Measurements from ENCODE around the gene CDH2. TPM values are rescaled to one million over a fixed set of nuclear protein-coding genes. Genes with fewer than 3 reads are reported as not detected.

Gene CDH2
- total RNA-seq, 1 experiment from 2014 or later, result 42.3 TPM

DNA sequence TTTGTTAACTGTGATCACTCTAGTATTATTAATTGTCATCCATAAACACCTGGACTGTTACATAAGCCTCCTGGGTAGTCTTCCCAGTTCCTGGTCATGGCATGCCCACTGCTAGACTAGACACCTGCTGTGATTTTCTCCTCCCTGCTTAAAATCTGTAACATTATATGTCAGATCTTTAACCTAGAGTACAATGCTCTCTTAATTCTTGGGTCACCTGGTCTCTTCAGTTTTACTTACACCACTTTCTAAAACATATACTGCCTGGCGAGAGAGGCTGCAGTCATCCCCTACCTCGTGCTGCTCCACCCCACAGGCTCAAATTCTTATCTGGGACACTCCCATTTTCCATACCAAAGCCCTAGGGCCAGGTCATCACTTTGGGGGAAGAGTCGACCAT, 161.3 kb downstream of the CDH2 start:
- DNase-seq (ENCODE audit: low read depth, low spot score), result no peak
- ChIA-PET POLR2A (no interaction called here), CTCF (no interaction called here)
- no peak for TF ChIP-seq POLR2AphosphoS5 (IDR thresholded peaks at IDR 0.05; ENCODE audit: low read depth, low read length)
- TF ChIP-seq CTCF (IDR thresholded peaks at IDR 0.05), result no peak
- no peak for TF ChIP-seq SIN3A (IDR thresholded peaks at IDR 0.05; ENCODE audit: borderline replicate concordance, insufficient read depth, low read depth, low read length)
- TF ChIP-seq REST (IDR thresholded peaks at IDR 0.05; ENCODE audit: insufficient read depth in 1 of 2, low read depth in 2 of 2, low read length in 1 of 2), result no peak
- no peak for TF ChIP-seq TCF7L2 (IDR thresholded peaks at IDR 0.05; ENCODE audit: low read depth, low read length)
- no peaks in the 10 kb centered on the region for H3K27me3 ChIP-seq (ENCODE audit: control insufficient read depth, insufficient read depth, low read length)
- no peak for ATAC-seq
- in situ Hi-C loops (cut with HindIII; ENCODE audit: low pct_unique_long_range_greater_than_20kb, low sequenced_read_pairs), result no loop called here
- no peaks in the 10 kb centered on the region for H3K4me1 ChIP-seq (ENCODE audit: control insufficient read depth, insufficient read depth, low read length)
- no peak overlapping the region for H3K4me3 ChIP-seq (ENCODE audit: low read depth in 2 of 2, low read length in 2 of 2)
- H3K36me3 ChIP-seq (ENCODE audit: control insufficient read depth, insufficient read depth, low read length), result no peaks in the 10 kb centered on the region
- no TSS peak for BruUV-seq (replicated peaks)
- no peak overlapping the region for H3K27ac ChIP-seq (ENCODE audit: low read length)
- intact Hi-C loops (cut with micrococcal nuclease; ENCODE audit: unreplicated experiment), result no loop called here
- H3K9me3 ChIP-seq (ENCODE audit: control insufficient read depth, insufficient read depth, low read depth, low read length), result no peaks in the 10 kb centered on the region

DNA sequence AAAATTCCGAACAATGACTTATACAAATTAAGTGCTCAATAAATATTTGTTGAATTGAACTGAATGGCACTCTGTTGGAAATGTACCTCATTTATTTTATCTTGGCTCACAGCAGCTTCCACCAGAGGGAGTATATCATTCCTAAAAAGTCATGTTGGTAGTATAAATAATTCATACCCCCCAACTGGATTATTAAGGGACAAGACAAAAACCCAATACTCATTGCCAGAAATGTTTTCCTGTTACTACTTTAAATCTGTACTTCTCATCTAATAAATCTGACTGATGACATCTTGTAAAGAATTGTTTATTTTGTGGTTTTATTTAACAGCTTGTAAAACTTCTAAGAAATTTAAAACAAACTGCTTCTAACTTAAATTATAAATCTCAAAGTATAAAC, 163.9 kb downstream of the CDH2 start:
- H3K4me1 ChIP-seq (ENCODE audit: control insufficient read depth, insufficient read depth, low read length), result no peaks in the 10 kb centered on the region
- ChIA-PET CTCF (no interaction called here), POLR2A (no interaction called here)
- H3K36me3 ChIP-seq (ENCODE audit: control insufficient read depth, insufficient read depth, low read length), result no peaks in the 10 kb centered on the region
- in situ Hi-C loops (cut with HindIII; ENCODE audit: low pct_unique_long_range_greater_than_20kb, low sequenced_read_pairs) (no loop called here), intact Hi-C loops (cut with micrococcal nuclease; ENCODE audit: unreplicated experiment) (no loop called here)
- H3K4me3 ChIP-seq (ENCODE audit: low read depth in 2 of 2, low read length in 2 of 2), result no peak overlapping the region
- no peaks in the 10 kb centered on the region for H3K27me3 ChIP-seq (ENCODE audit: control insufficient read depth, insufficient read depth, low read length)
- no peak for DNase-seq (ENCODE audit: low read depth, low spot score)
- H3K9me3 ChIP-seq (ENCODE audit: control insufficient read depth, insufficient read depth, low read depth, low read length), result no peaks in the 10 kb centered on the region
- BruUV-seq (replicated peaks), result no TSS peak
- H3K27ac ChIP-seq (ENCODE audit: low read length), result no peak overlapping the region
- no peak for ATAC-seq
- TF ChIP-seq CTCF (IDR thresholded peaks at IDR 0.05) (peak; percentile 19; the same call in 1 of the 2 replicates), POLR2AphosphoS5 (IDR thresholded peaks at IDR 0.05; ENCODE audit: low read depth, low read length) (no peak)

DNA sequence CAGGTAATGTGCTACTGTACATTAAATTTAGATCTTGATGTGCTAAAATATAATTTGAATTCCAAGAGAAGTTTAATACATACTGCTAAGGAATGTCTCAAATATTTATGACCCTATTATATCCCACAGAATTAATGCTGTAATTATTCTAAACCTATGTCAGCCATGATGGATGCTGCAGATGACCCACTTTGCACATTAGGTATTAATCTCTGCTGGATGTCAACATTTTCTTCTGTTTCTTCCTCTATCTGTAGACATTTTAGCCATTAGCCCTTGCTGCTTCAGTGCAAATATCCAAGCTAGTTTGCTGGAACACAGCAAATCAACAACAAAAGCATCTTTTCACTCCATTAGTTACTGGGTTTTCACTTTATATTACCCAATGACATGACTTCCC, 164.6 kb downstream of the CDH2 start:
- H3K4me3 ChIP-seq (ENCODE audit: low read depth in 2 of 2, low read length in 2 of 2), result no peak overlapping the region
- H3K27me3 ChIP-seq (ENCODE audit: control insufficient read depth, insufficient read depth, low read length), result no peaks in the 10 kb centered on the region
- no peaks in the 10 kb centered on the region for H3K36me3 ChIP-seq (ENCODE audit: control insufficient read depth, insufficient read depth, low read length)
- in situ Hi-C loops (cut with HindIII; ENCODE audit: low pct_unique_long_range_greater_than_20kb, low sequenced_read_pairs), result no loop called here
- no peaks in the 10 kb centered on the region for H3K9me3 ChIP-seq (ENCODE audit: control insufficient read depth, insufficient read depth, low read depth, low read length)
- no peak for DNase-seq (ENCODE audit: low read depth, low spot score)
- no peak for ATAC-seq
- TF ChIP-seq POLR2AphosphoS5 (IDR thresholded peaks at IDR 0.05; ENCODE audit: low read depth, low read length) (no peak), REST (IDR thresholded peaks at IDR 0.05; ENCODE audit: insufficient read depth in 1 of 2, low read depth in 2 of 2, low read length in 1 of 2) (no peak), CTCF (IDR thresholded peaks at IDR 0.05) (no peak), SIN3A (IDR thresholded peaks at IDR 0.05; ENCODE audit: borderline replicate concordance, insufficient read depth, low read depth, low read length) (no peak), TCF7L2 (IDR thresholded peaks at IDR 0.05; ENCODE audit: low read depth, low read length) (no peak)
- BruUV-seq (replicated peaks), result no TSS peak
- no peaks in the 10 kb centered on the region for H3K4me1 ChIP-seq (ENCODE audit: control insufficient read depth, insufficient read depth, low read length)
- POLR2A ChIA-PET, result no interaction called here
- intact Hi-C loops (cut with micrococcal nuclease; ENCODE audit: unreplicated experiment), result no loop called here
- CTCF ChIA-PET, result no interaction called here
- H3K27ac ChIP-seq (ENCODE audit: low read length), result no peak overlapping the region
